ENCODE data around the gene NPTN. TPM values are rescaled to one million over a fixed set of nuclear protein-coding genes. Genes with fewer than 3 reads are reported as not detected.

The NPTN gene
- total RNA-seq, 1 experiment from 2014 or later = 151 TPM

DNA sequence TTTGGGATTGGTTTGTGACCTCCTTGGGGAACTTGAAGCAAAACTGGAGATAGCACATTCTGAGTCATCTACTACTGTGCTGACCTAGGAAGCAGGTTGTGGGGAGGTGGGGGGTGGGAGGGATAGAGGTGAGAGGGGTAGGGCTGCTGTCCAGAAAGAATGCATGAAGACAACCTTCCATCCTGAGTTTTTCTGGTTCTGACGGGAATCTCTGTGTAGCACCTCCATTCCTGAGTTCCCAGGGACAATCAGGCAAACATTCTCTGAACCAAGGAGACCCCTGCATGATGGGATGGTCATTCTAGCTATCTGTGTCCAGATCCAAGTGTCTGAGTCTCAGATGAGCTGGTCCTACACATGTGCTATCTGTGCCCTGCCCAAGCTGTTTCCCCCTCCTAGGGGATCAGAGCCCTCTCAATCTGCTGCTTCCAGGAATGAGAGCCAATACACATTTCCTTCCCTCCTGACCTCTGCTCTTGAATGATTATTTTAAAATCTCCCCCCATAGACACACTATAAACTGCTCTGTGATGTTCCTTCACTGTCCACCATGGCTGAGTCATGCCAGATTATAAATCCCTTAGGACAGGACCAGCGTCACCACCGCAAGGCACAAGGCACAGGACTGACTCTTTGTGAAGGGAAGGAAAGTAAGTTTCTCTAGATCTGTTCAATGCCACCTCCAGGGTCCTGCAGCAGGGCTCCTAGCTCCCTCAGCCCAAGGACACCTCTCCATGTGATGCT is 48.8 kb upstream of the NPTN start:
- H3K9me3 ChIP-seq (ENCODE audit: control insufficient read depth, insufficient read depth, low read depth, low read length) = no peaks in the 10 kb centered on the region
- ATAC-seq (no peak), DNase-seq (ENCODE audit: low read depth, low spot score) (no peak)
- TF ChIP-seq TCF7L2 (IDR thresholded peaks at IDR 0.05; ENCODE audit: low read depth, low read length) = no peak
- TF ChIP-seq, protein P1, sequence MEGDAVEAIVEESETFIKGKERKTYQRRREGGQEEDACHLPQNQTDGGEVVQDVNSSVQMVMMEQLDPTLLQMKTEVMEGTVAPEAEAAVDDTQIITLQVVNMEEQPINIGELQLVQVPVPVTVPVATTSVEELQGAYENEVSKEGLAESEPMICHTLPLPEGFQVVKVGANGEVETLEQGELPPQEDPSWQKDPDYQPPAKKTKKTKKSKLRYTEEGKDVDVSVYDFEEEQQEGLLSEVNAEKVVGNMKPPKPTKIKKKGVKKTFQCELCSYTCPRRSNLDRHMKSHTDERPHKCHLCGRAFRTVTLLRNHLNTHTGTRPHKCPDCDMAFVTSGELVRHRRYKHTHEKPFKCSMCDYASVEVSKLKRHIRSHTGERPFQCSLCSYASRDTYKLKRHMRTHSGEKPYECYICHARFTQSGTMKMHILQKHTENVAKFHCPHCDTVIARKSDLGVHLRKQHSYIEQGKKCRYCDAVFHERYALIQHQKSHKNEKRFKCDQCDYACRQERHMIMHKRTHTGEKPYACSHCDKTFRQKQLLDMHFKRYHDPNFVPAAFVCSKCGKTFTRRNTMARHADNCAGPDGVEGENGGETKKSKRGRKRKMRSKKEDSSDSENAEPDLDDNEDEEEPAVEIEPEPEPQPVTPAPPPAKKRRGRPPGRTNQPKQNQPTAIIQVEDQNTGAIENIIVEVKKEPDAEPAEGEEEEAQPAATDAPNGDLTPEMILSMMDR (IDR thresholded peaks at IDR 0.05) = no peak
- TF ChIP-seq, protein P2, sequence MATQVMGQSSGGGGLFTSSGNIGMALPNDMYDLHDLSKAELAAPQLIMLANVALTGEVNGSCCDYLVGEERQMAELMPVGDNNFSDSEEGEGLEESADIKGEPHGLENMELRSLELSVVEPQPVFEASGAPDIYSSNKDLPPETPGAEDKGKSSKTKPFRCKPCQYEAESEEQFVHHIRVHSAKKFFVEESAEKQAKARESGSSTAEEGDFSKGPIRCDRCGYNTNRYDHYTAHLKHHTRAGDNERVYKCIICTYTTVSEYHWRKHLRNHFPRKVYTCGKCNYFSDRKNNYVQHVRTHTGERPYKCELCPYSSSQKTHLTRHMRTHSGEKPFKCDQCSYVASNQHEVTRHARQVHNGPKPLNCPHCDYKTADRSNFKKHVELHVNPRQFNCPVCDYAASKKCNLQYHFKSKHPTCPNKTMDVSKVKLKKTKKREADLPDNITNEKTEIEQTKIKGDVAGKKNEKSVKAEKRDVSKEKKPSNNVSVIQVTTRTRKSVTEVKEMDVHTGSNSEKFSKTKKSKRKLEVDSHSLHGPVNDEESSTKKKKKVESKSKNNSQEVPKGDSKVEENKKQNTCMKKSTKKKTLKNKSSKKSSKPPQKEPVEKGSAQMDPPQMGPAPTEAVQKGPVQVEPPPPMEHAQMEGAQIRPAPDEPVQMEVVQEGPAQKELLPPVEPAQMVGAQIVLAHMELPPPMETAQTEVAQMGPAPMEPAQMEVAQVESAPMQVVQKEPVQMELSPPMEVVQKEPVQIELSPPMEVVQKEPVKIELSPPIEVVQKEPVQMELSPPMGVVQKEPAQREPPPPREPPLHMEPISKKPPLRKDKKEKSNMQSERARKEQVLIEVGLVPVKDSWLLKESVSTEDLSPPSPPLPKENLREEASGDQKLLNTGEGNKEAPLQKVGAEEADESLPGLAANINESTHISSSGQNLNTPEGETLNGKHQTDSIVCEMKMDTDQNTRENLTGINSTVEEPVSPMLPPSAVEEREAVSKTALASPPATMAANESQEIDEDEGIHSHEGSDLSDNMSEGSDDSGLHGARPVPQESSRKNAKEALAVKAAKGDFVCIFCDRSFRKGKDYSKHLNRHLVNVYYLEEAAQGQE (IDR thresholded peaks at IDR 0.05; ENCODE audit: insufficient read depth in 1 of 2, low read depth in 2 of 2, low read length in 1 of 2) = no peak
- TF ChIP-seq POLR2AphosphoS5 (IDR thresholded peaks at IDR 0.05; ENCODE audit: low read depth, low read length) = no peak
- TF ChIP-seq SIN3A (IDR thresholded peaks at IDR 0.05; ENCODE audit: borderline replicate concordance, insufficient read depth, low read depth, low read length) = no peak
- H3K4me3 ChIP-seq (ENCODE audit: low read depth in 2 of 2, low read length in 2 of 2) = no peak overlapping the region
- peaks cover 16% of the 10 kb centered on the region for H3K4me1 ChIP-seq (ENCODE audit: control insufficient read depth, insufficient read depth, low read length)
- no peaks in the 10 kb centered on the region for H3K27me3 ChIP-seq (ENCODE audit: control insufficient read depth, insufficient read depth, low read length)
- ChIA-PET CTCF (interaction anchor here (0.6 kb wide), 1 partner anchor 291 kb away, joined by 4 read pairs; no protein-coding TSS in a partner anchor), POLR2A (no interaction called here)
- in situ Hi-C loops (cut with HindIII; ENCODE audit: low pct_unique_long_range_greater_than_20kb, low sequenced_read_pairs) (no loop called here), intact Hi-C loops (cut with micrococcal nuclease; ENCODE audit: unreplicated experiment) (no loop called here)
- no TSS peak for BruUV-seq (replicated peaks)
- H3K36me3 ChIP-seq (ENCODE audit: control insufficient read depth, insufficient read depth, low read length) = no peaks in the 10 kb centered on the region
- H3K27ac ChIP-seq (ENCODE audit: low read length) = peak overlapping the region; percentile 23; the same call in 1 of the 2 replicates

DNA sequence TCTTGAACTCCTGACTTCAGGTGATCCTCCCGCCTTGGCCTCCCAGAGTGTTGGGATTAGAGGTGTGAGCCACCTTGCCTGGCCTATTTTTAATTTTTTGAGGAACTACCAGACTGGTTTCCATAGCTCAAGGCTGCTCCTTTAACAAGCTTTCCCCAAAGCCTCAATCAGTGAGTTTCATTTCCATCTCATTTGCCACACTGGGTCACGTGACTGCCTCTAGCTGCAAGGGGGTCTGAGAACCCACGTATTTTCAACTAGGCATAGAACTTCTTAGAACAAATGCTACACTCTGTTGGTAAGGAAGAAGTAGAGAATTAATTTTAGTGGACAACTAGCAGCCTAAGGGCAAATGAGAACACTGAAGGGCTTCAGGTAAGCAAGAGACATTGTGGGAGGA is 47.9 kb upstream of the NPTN start:
- Histone ChIP-seq H3K4me3 (ENCODE audit: low read depth in 2 of 2, low read length in 2 of 2) (no peak overlapping the region), H3K27me3 (ENCODE audit: control insufficient read depth, insufficient read depth, low read length) (no peaks in the 10 kb centered on the region), H3K4me1 (ENCODE audit: control insufficient read depth, insufficient read depth, low read length) (peaks cover 12% of the 10 kb centered on the region), H3K9me3 (ENCODE audit: control insufficient read depth, insufficient read depth, low read depth, low read length) (no peaks in the 10 kb centered on the region), H3K36me3 (ENCODE audit: control insufficient read depth, insufficient read depth, low read length) (no peaks in the 10 kb centered on the region), H3K27ac (ENCODE audit: low read length) (no peak overlapping the region)
- intact Hi-C loops (cut with micrococcal nuclease; ENCODE audit: unreplicated experiment) = no loop called here
- no TSS peak for BruUV-seq (replicated peaks)
- ATAC-seq = no peak
- ChIA-PET CTCF (no interaction called here), POLR2A (no interaction called here)
- in situ Hi-C loops (cut with HindIII; ENCODE audit: low pct_unique_long_range_greater_than_20kb, low sequenced_read_pairs) = no loop called here
- TF ChIP-seq, protein P2 (IDR thresholded peaks at IDR 0.05; ENCODE audit: insufficient read depth in 1 of 2, low read depth in 2 of 2, low read length in 1 of 2) = no peak
- TF ChIP-seq SIN3A (IDR thresholded peaks at IDR 0.05; ENCODE audit: borderline replicate concordance, insufficient read depth, low read depth, low read length) = no peak
- TF ChIP-seq TCF7L2 (IDR thresholded peaks at IDR 0.05; ENCODE audit: low read depth, low read length) = no peak
- TF ChIP-seq POLR2AphosphoS5 (IDR thresholded peaks at IDR 0.05; ENCODE audit: low read depth, low read length) = no peak
- TF ChIP-seq, protein P1 (IDR thresholded peaks at IDR 0.05) = no peak
- no peak for DNase-seq (ENCODE audit: low read depth, low spot score)
